Natural killer cell (primary cell): ENCODE data around the gene SPEN. TPM values are rescaled to one million over a fixed set of nuclear protein-coding genes. Genes with fewer than 3 reads are reported as not detected.
"Not testable (repeated sequence)": the region's sequence is repeated elsewhere in the genome, so short reads cannot be mapped to it uniquely, and the experiment has no call there.

Source experiments
- ATAC-seq, 3 donors: fragments of 150-1000 bp in 2 of 3; fragments of 200-7000 bp in 1 of 3; cut with Tn5 transposase; 1 replicate in 1 of 3; 2 replicates in 2 of 3; pipeline ENCODE4 v1.10.0; 2021; ENCODE audit warnings: mild to moderate bottlenecking in 2 of 3, moderate library complexity in 2 of 3
- DNase-seq, 2 donors: peaks; one replicate each; pipeline versions ENCODE4 v3.0.0 to v3.0.0-alpha.2; 2013 to 2021; ENCODE audit warnings: mixed read lengths in 1 of 2
- H3K27ac ChIP-seq: one replicate; pipeline ENCODE4 v1.5.1; 2013; ENCODE audit warnings: mild to moderate bottlenecking, low read length
- H3K27me3 ChIP-seq: one replicate; pipeline ENCODE4 v1.6.1; 2013; ENCODE audit warnings: low read length; ENCODE audit not compliant: control insufficient read depth, insufficient read depth
- H3K36me3 ChIP-seq: one replicate; pipeline ENCODE4 v1.6.1; 2013; ENCODE audit warnings: low read length; ENCODE audit not compliant: control insufficient read depth, insufficient read depth
- H3K4me1 ChIP-seq: one replicate; pipeline ENCODE4 v1.6.1; 2013; ENCODE audit warnings: low read length; ENCODE audit not compliant: control insufficient read depth, insufficient read depth
- H3K4me3 ChIP-seq: one replicate; pipeline ENCODE4 v1.5.1; 2013; ENCODE audit warnings: low read length
- H3K9me3 ChIP-seq: one replicate; pipeline ENCODE4 v1.6.1; 2013; ENCODE audit warnings: low read length; ENCODE audit not compliant: control insufficient read depth, insufficient read depth
- H3K27ac Mint-ChIP-seq, 2 donors: one replicate each; pipeline ENCODE4 v1.8.0; 2022; ENCODE audit warnings: mild to moderate bottlenecking in 2 of 2, mixed read lengths in 2 of 2, moderate library complexity in 1 of 2
- H3K27me3 Mint-ChIP-seq, 2 donors: one replicate each; pipeline ENCODE4 v1.8.0; 2022; ENCODE audit warnings: low read depth in 2 of 2, mixed read lengths in 2 of 2
- H3K36me3 Mint-ChIP-seq: one replicate; pipeline ENCODE4 v1.8.0; 2022; ENCODE audit warnings: mixed read lengths
- H3K4me1 Mint-ChIP-seq, 2 donors: one replicate each; pipeline ENCODE4 v1.8.0; 2022; ENCODE audit warnings: mixed read lengths in 2 of 2
- H3K4me3 Mint-ChIP-seq: one replicate; pipeline ENCODE4 v1.8.0; 2022; ENCODE audit warnings: mild to moderate bottlenecking, moderate library complexity, mixed read lengths
- H3K9me3 Mint-ChIP-seq, 2 donors: one replicate each; pipeline ENCODE4 v1.8.0; 2022; ENCODE audit warnings: mixed read lengths in 2 of 2
- CTCF ChIP-seq: fragments of 200-600 bp; IDR thresholded peaks from one replicate; pipeline ENCODE4 v1.8.0; 2022; ENCODE audit warnings: antibody characterized with exemption
- WGBS: methylation state at CpG from one replicate; pipeline ENCODE4 v1.1.7; 2013; ENCODE audit warnings: missing lambda C conversion rate; ENCODE audit not compliant: insufficient coverage; 5-methylcytosine and 5-hydroxymethylcytosine counted together
- intact Hi-C: fragments of 100-400 bp; cut with micrococcal nuclease; formaldehyde crosslinking; loops from one replicate; pipeline ENCODE4 v1.14.2; 2022
- total RNA-seq, 4 donors: library from RNA; stranded (reverse); fragments of 120-200 nt in 1 of 4; gene quantifications; one replicate each; pipeline versions ENCODE4 v1.2.3 to v1.2.4, GENCODE V29; 2013 to 2022

The SPEN gene
- total RNA-seq, 3 donors from 2014 or later (not counting 1 experiment from before 2014, with no cell fraction given): 98.1 to 114 (median 105) TPM

GRCh38 chr1:15802234-15802965, 45.1 kb upstream of the SPEN start:
- ATAC-seq (no peak), DNase-seq (no peak)
- no peak overlapping the region for H3K27ac Mint-ChIP-seq
- H3K4me3 Mint-ChIP-seq: no peak overlapping the region
- peaks cover 0 to 16% of the 10 kb centered on the region in 2 donors for H3K27me3 Mint-ChIP-seq
- H3K9me3 Mint-ChIP-seq: no peaks in the 10 kb centered on the region
- Histone ChIP-seq H3K36me3 (no peaks in the 10 kb centered on the region), H3K27ac (no peak overlapping the region), H3K4me3 (no peak overlapping the region), H3K4me1 (no peaks in the 10 kb centered on the region), H3K9me3 (no peaks in the 10 kb centered on the region), H3K27me3 (no peaks in the 10 kb centered on the region)
- no peaks in the 10 kb centered on the region for H3K4me1 Mint-ChIP-seq
- intact Hi-C loops: no loop called here
- H3K36me3 Mint-ChIP-seq: no peaks in the 10 kb centered on the region
- WGBS: 73% methylated on average over 16 of the region's 17 CpGs
- TF ChIP-seq CTCF: no peak

GRCh38 chr1:15803380-15803779, 44.1 kb upstream of the SPEN start:
- intact Hi-C loops: no loop called here
- peak; percentile 11 for TF ChIP-seq CTCF
- Histone ChIP-seq H3K27ac (no peak overlapping the region), H3K36me3 (no peaks in the 10 kb centered on the region), H3K27me3 (no peaks in the 10 kb centered on the region), H3K9me3 (no peaks in the 10 kb centered on the region), H3K4me1 (no peaks in the 10 kb centered on the region), H3K4me3 (no peak overlapping the region)
- ATAC-seq (peak in 1 of 3 donors; percentile 48), DNase-seq (peak in 1 of 2 donors; percentile 63)
- Mint-ChIP-seq H3K4me1 (no peaks in the 10 kb centered on the region), H3K27ac (no peak overlapping the region), H3K4me3 (no peak overlapping the region), H3K9me3 (no peaks in the 10 kb centered on the region), H3K36me3 (no peaks in the 10 kb centered on the region), H3K27me3 (peaks cover 0 to 12% of the 10 kb centered on the region in 2 donors)
- WGBS: 26% methylated on average over 3 of the region's 4 CpGs

GRCh38 chr1:15804060-15804459, 43.4 kb upstream of the SPEN start:
- no peak overlapping the region for H3K27ac Mint-ChIP-seq
- 95% methylated on average over 8 of the region's 8 CpGs for WGBS
- no peaks in the 10 kb centered on the region for H3K9me3 Mint-ChIP-seq
- no peak for TF ChIP-seq CTCF
- DNase-seq (no peak), ATAC-seq (no peak)
- no peaks in the 10 kb centered on the region for H3K27me3 ChIP-seq
- H3K9me3 ChIP-seq: no peaks in the 10 kb centered on the region
- no peaks in the 10 kb centered on the region for H3K4me1 Mint-ChIP-seq
- H3K36me3 ChIP-seq: no peaks in the 10 kb centered on the region
- no peak overlapping the region for H3K27ac ChIP-seq
- no peak overlapping the region for H3K4me3 ChIP-seq
- H3K4me1 ChIP-seq: no peaks in the 10 kb centered on the region
- H3K36me3 Mint-ChIP-seq: no peaks in the 10 kb centered on the region
- H3K4me3 Mint-ChIP-seq: no peak overlapping the region
- intact Hi-C loops: no loop called here
- peaks cover 0 to 12% of the 10 kb centered on the region in 2 donors for H3K27me3 Mint-ChIP-seq

GRCh38 chr1:15807121-15807520, 40.4 kb upstream of the SPEN start:
- no peak for TF ChIP-seq CTCF
- H3K9me3 ChIP-seq: no peaks in the 10 kb centered on the region

GRCh38 chr1:15807549-15807948, 40.0 kb upstream of the SPEN start, which contains the start of gene UQCRHL:
Gene UQCRHL (minus strand): TSS chr1:15807649. CDS start chr1:15807649, 0 bp downstream.
- H3K4me3 Mint-ChIP-seq, H3K27me3 Mint-ChIP-seq, intact Hi-C loops, H3K36me3 Mint-ChIP-seq, H3K36me3 ChIP-seq, DNase-seq, H3K27me3 ChIP-seq, H3K9me3 ChIP-seq, H3K9me3 Mint-ChIP-seq, H3K4me1 ChIP-seq, ATAC-seq, H3K27ac Mint-ChIP-seq, H3K4me1 Mint-ChIP-seq, H3K27ac ChIP-seq, H3K4me3 ChIP-seq: not testable (repeated sequence)
- WGBS: 95% methylated on average over 11 of the region's 11 CpGs

More at GRCh38 chr1:15807121-15807520, 40.4 kb upstream of the SPEN start:
- Histone ChIP-seq H3K4me1 (no peaks in the 10 kb centered on the region), H3K36me3 (no peaks in the 10 kb centered on the region), H3K27me3 (no peaks in the 10 kb centered on the region), H3K4me3 (no peak overlapping the region), H3K27ac (no peak overlapping the region)
- ATAC-seq (no peak), DNase-seq (no peak)
- intact Hi-C loops: no loop called here
- Mint-ChIP-seq H3K4me3 (no peak overlapping the region), H3K9me3 (no peaks in the 10 kb centered on the region), H3K27me3 (peaks cover 0 to 3% of the 10 kb centered on the region in 2 donors), H3K36me3 (no peaks in the 10 kb centered on the region), H3K4me1 (no peaks in the 10 kb centered on the region), H3K27ac (no peak overlapping the region)
- 94% methylated on average over 8 of the region's 10 CpGs for WGBS
